Glomerular visceral epithelial cell (primary cell): ENCODE measurements around the gene COPS3.

Source experiments
- DNase-seq: peaks from one replicate; pipeline ENCODE4 v3.0.0-alpha.2; 2016; ENCODE audit errors: extremely low spot score

The COPS3 gene

GRCh38 chr17:17280613-17281549 lies at the start of gene COPS3:
Gene COPS3 (minus strand): TSS chr17:17281246. CDS start chr17:17281186, 60 bp downstream.
- peak; percentile 98 for DNase-seq

GRCh38 chr17:17328251-17328650 lies 47.2 kb upstream of the COPS3 start:
- DNase-seq = no peak

DNA sequence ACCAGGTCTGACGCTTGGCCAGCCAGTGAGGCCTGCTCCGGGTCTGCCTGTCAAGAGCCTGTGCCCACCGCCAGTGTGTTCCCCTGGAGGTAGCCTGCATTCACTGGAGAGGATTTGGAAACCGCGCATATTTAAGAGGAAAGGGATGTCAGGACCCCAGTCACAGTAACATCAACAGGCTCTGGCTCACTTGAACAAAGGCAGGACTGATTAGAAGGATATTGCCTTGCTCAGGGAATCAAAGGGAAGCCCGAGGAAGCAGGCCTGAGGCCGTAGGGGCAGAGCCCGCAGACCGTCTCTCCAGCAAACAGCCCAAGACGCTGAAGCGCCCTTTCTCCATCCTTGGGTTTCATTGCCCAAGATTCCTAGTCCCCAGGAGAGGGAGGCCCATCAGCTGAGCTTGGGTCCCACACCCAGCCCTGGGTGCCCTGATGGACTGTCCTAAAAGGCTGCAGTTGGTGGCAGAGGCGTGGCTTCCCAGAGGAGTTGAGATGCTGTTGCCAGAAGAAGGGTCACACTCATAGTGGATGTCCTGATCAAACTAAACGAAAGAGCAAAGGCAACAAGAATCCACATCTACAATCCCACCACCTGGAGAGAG lies 45.3 kb upstream of the COPS3 start:
- DNase-seq = no peak

DNA sequence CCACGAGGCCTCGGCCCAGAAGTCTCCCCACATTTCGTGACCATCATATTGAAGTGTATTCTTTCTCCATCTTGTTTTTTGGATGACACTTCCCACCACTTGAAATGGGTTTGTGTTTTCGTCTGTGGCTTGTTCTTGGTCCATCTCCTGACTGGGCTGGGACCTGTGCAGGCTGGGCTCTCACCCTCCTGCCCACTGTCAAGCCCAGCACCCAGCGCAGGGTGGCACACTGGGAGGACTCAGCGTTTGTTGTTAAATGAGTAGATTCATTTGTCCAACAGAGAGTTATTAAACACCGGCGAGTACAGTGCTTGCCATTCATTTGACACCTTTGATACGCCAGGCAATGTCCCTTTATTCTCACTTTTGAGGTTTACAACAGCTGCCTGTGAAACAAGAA lies 44.8 kb upstream of the COPS3 start:
- DNase-seq = no peak

- no peak for DNase-seq
Measured at GRCh38 chr17:17325228-17325627, 44.2 kb upstream of the COPS3 start.

DNA sequence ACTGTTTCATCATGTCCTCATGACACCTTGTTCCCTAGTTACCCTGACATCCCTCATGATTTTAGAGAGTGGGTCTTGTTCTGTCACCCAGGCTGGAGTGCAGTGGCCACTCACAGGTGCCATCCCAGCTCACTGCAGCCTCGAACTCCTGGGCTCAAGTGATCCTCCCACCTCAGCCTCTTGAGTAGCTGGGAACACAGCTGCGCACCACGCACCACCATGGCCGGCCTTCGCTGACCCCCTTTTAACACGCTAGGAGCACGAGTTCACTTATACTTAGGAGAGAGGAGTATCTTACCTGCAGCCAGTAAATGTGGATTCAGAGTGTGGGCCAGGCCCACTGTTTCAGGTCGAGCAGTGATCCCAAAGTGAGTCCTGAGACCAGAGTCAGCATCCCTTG lies 43.6 kb upstream of the COPS3 start:
- DNase-seq = no peak

DNA sequence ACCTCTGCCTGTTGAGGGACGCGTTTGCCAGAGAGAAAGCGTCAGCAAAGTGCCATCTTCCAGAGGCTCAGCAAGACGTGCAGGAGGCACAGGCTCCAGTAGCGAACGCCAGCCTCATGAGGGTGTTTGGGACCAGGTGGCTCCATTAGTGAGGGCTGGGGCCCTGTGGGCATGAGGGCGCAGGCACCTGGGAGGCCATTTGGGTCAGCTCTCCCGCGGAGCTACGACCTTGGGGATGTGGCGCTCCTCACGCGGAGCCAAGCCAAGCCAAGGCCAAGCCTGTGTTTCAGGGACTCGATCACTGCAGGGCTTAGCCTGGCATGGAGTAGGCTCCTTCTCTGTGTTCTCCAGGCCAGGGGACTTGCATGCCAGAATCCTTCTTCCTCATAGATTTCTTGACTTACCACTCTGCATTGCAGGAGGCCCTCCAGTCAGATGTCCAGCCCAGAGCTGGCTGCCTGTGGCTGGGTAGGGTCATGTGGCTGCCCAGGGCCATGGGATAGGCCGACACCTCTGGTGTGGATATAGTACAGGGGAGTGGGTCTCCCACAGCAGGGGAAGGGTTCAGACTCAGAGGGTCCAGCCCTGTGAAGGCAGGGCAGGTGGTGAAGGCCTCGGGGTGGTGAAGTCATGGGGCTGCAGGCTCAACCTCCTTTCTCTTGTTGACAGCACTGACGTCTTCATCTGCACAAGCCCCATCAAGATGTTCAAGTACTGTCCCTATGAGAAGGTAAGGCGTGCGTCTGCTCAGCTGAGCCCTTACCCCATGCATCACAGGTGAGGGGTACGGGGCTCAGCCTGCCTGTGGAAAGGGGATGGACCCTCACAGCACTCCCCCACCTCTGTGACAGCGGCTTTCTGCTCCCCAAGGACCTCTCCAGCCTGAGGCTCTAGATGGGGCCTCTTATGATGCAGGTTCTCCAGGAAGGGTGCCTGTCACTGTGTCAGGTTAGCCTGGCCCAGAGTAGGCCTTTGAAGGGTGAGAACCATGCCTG lies 41.8 kb upstream of the COPS3 start:
- DNase-seq = no peak

GRCh38 chr17:17321356-17322025 lies 40.4 kb upstream of the COPS3 start:
- DNase-seq = no peak

GRCh38 chr17:17320911-17321220 lies 39.8 kb upstream of the COPS3 start:
- no peak for DNase-seq

DNA sequence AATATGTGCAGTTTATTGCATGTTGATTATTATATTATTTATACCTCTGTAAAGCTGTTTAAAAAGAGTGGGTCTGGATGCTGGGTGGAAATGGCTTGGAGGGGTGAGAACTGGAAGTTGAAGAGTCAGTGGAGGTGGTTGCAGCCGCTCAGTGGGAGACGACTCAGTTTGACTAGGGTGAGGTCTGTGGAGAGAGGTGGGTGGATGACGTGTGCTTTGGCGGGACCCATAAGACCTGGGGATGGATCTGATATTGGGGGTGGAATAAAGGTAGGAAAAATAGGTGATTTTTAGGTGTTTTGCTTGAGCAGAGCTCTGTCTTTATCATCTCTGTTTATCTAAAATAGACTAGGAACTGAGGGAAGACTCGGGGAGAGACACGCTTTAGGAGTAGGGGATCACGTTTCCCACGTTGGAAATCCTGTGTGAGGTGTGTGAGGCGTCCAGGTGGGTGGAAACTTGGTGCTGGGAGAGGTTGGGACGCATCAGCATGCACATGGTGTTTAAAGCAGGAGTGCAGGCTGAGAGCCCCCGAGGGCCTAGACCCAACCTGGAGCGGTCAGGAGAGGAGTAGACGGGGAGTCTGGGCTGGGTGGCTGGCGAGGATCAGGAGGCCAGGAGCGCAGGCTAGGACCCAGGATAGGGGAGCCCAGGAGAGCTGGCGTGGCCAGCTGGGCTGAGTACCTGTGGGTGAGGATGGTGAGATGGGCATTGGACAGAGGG lies 39.3 kb upstream of the COPS3 start:
- no peak for DNase-seq

- DNase-seq = no peak
Measured at GRCh38 chr17:17315142-17315821, 34.2 kb upstream of the COPS3 start.

GRCh38 chr17:17314501-17315071 lies 33.5 kb upstream of the COPS3 start:
- no peak for DNase-seq

- DNase-seq = peak; percentile 44
Measured at GRCh38 chr17:17313350-17313991, 32.4 kb upstream of the COPS3 start.

- DNase-seq = no peak
Measured at GRCh38 chr17:17309356-17309755, 28.3 kb upstream of the COPS3 start.

GRCh38 chr17:17305281-17305801 lies 24.3 kb upstream of the COPS3 start:
- DNase-seq = no peak

- no peak for DNase-seq
Measured at GRCh38 chr17:17304521-17304985, 23.5 kb upstream of the COPS3 start.

DNA sequence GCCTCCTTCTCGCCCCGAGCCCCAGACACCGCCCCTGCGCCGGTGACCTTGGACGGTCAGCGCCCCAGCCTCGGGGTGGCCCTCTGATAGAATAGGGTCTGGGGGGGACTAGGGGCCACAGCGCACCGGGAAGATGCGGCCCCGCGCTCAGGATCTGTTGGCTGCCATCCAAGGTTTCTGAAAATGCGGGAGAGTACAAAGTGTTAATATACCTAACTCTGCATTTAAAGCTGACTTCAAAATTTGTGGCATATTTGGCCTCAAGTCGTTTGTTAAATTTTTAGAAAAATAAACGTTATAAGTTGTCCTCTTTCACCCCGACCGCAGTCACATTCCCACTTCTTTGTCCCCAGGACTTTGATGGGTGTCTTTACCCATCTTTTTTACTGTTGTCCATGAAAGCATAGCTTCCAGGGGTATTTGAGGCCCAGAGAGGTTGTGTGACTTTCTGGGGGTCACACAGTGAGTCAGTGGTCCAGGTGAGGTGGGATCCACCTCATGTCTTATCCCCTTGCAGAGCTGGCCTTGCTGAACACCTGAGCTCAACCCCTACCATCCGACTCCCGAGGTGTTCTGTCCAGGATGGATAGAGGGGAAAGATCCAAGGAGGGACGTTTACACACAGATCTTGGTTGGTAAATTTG lies 22.9 kb upstream of the COPS3 start:
- DNase-seq = no peak

GRCh38 chr17:17303010-17303846 lies 22.2 kb upstream of the COPS3 start, which contains the start of gene NT5M:
Gene NT5M (plus strand): TSS chr17:17303373. CDS start chr17:17303551, 178 bp downstream.
- DNase-seq = peak; percentile 69
